Activated CD4-positive, CD25-positive, alpha-beta regulatory T cell treated with anti-CD3 and anti-CD28 coated beads, Interleukin-2, amount 50 U/mL, for 16 hours (primary cell): Measurements from ENCODE around the gene RTBDN.
A peak's percentile ranks its signal among the peaks of the same experiment; 100 is the strongest.

ENCODE experiments used
- DNase-seq: peaks from one replicate; pipeline ENCODE4 v3.0.0-alpha.2; 2020; ENCODE audit warnings: low read depth, low spot score

RTBDN gene

GRCh38 chr19:12793290-12794195 lies 40.8 kb downstream of the RTBDN start:
- DNase-seq = peak; percentile 84

- no peak for DNase-seq
Observed at GRCh38 chr19:12792853-12793289, 41.5 kb downstream of the RTBDN start.

GRCh38 chr19:12792051-12792852 lies 42.1 kb downstream of the RTBDN start:
- peak; percentile 64 for DNase-seq

- DNase-seq = peak; percentile 94
Observed at GRCh38 chr19:12791345-12792050, 42.9 kb downstream of the RTBDN start, which contains the start of gene JUNB. JUNB (plus strand) TSS chr19:12791486; CDS start chr19:12791772, 286 bp downstream.

- DNase-seq = no peak
Observed at GRCh38 chr19:12790628-12791344, 43.6 kb downstream of the RTBDN start.

- peak; percentile 85 for DNase-seq
Observed at GRCh38 chr19:12789904-12790619, 44.3 kb downstream of the RTBDN start.

GRCh38 chr19:12789098-12789903 lies 45.1 kb downstream of the RTBDN start:
- no peak for DNase-seq

- DNase-seq = no peak
Observed at GRCh38 chr19:12788682-12789097, 45.7 kb downstream of the RTBDN start.

GRCh38 chr19:12788042-12788681 lies 46.2 kb downstream of the RTBDN start:
- DNase-seq = no peak

- DNase-seq = no peak
Observed at GRCh38 chr19:12787458-12787857, 46.9 kb downstream of the RTBDN start.

GRCh38 chr19:12786952-12787351 lies 47.4 kb downstream of the RTBDN start:
- no peak for DNase-seq

GRCh38 chr19:12786141-12786870 lies 48.1 kb downstream of the RTBDN start:
- DNase-seq = no peak

GRCh38 chr19:12785431-12786031 lies 48.8 kb downstream of the RTBDN start:
- DNase-seq = no peak

- DNase-seq = no peak
Observed at GRCh38 chr19:12784871-12785430, 49.4 kb downstream of the RTBDN start.

- DNase-seq = no peak
Observed at GRCh38 chr19:12784394-12784870, 49.9 kb downstream of the RTBDN start.

GRCh38 chr19:12783849-12784393 lies 50.5 kb downstream of the RTBDN start:
- DNase-seq = no peak

- DNase-seq = no peak
Observed at GRCh38 chr19:12783291-12783848, 51.0 kb downstream of the RTBDN start.
